ENCODE measurements around the gene CADPS. TPM values are rescaled to one million over a fixed set of nuclear protein-coding genes. Genes with fewer than 3 reads are reported as not detected.

CADPS gene
- total RNA-seq, 4 donors from 2014 or later = 1.0 to 8.1 (median 2.0) TPM

- H3K9me3 ChIP-seq = no peaks in the 10 kb centered on the region
- 73% methylated on average over 7 of the region's 10 CpGs for whole genome bisulfite sequencing
- no peak overlapping the region for H3K4me3 ChIP-seq
- DNase-seq (ENCODE audit: extremely low spot score) = no peak
- H3K27me3 ChIP-seq = no peaks in the 10 kb centered on the region
- no peak overlapping the region for H3K27ac ChIP-seq (replicated peaks in 1 of 4)
- intact Hi-C loops (cut with DNase I) = no loop called here
- no peaks in the 10 kb centered on the region for H3K36me3 ChIP-seq
- H3K4me1 ChIP-seq = peaks cover 0 to 7% (median 0%) of the 10 kb centered on the region in 4 donors
- TF ChIP-seq POLR2AphosphoS5 (IDR thresholded peaks at IDR 0.05) (no peak), CTCF (IDR thresholded peaks at IDR 0.05) (no peak), POLR2A (IDR thresholded peaks at IDR 0.05; ENCODE audit: low read depth) (no peak), EP300 (IDR thresholded peaks at IDR 0.05) (no peak)
Observed at GRCh38 chr3:62607287-62608029, 267.8 kb downstream of the CADPS start.

GRCh38 chr3:62605413-62606068, 269.7 kb downstream of the CADPS start:
- TF ChIP-seq POLR2AphosphoS5 (IDR thresholded peaks at IDR 0.05) = no peak
- TF ChIP-seq EP300 (IDR thresholded peaks at IDR 0.05) = no peak
- TF ChIP-seq CTCF (IDR thresholded peaks at IDR 0.05) = no peak
- no peak for TF ChIP-seq POLR2A (IDR thresholded peaks at IDR 0.05; ENCODE audit: low read depth)
- 64% methylated on average over 3 of the region's 3 CpGs for WGBS
- Histone ChIP-seq H3K27me3 (no peaks in the 10 kb centered on the region), H3K4me1 (peaks cover 0 to 7% (median 0%) of the 10 kb centered on the region in 4 donors), H3K27ac (replicated peaks in 1 of 4) (no peak overlapping the region), H3K36me3 (no peaks in the 10 kb centered on the region), H3K4me3 (no peak overlapping the region), H3K9me3 (no peaks in the 10 kb centered on the region)
- DNase-seq (ENCODE audit: extremely low spot score) = no peak
- intact Hi-C loops (cut with DNase I) = no loop called here

- DNase-seq (ENCODE audit: extremely low spot score) = no peak
- Histone ChIP-seq H3K27ac (replicated peaks in 1 of 4) (no peak overlapping the region), H3K36me3 (no peaks in the 10 kb centered on the region), H3K4me1 (peaks cover 0 to 7% (median 0%) of the 10 kb centered on the region in 4 donors), H3K4me3 (no peak overlapping the region), H3K27me3 (no peaks in the 10 kb centered on the region), H3K9me3 (no peaks in the 10 kb centered on the region)
- 74% methylated on average over 1 of the region's 1 CpG for WGBS
- no peak for TF ChIP-seq CTCF (IDR thresholded peaks at IDR 0.05)
- no peak for TF ChIP-seq POLR2A (IDR thresholded peaks at IDR 0.05; ENCODE audit: low read depth)
- TF ChIP-seq POLR2AphosphoS5 (IDR thresholded peaks at IDR 0.05) = no peak
- TF ChIP-seq EP300 (IDR thresholded peaks at IDR 0.05) = no peak
- intact Hi-C loops (cut with DNase I) = no loop called here
Observed at GRCh38 chr3:62604751-62605351, 270.4 kb downstream of the CADPS start.

- WGBS = 64% methylated on average over 2 of the region's 2 CpGs
- Histone ChIP-seq H3K9me3 (no peaks in the 10 kb centered on the region), H3K4me1 (peaks cover 0 to 7% (median 0%) of the 10 kb centered on the region in 4 donors), H3K27ac (replicated peaks in 1 of 4) (no peak overlapping the region), H3K27me3 (no peaks in the 10 kb centered on the region), H3K36me3 (no peaks in the 10 kb centered on the region), H3K4me3 (no peak overlapping the region)
- intact Hi-C loops (cut with DNase I) = no loop called here
- TF ChIP-seq POLR2A (IDR thresholded peaks at IDR 0.05; ENCODE audit: low read depth) (no peak), EP300 (IDR thresholded peaks at IDR 0.05) (no peak)
- DNase-seq (ENCODE audit: extremely low spot score) = no peak
Observed at GRCh38 chr3:62604298-62604697, 270.9 kb downstream of the CADPS start.

GRCh38 chr3:62602987-62603386, 272.2 kb downstream of the CADPS start:
- no peaks in the 10 kb centered on the region for H3K36me3 ChIP-seq
- H3K27ac ChIP-seq (replicated peaks in 1 of 4) = no peak overlapping the region
- H3K27me3 ChIP-seq = no peaks in the 10 kb centered on the region
- TF ChIP-seq POLR2A (IDR thresholded peaks at IDR 0.05; ENCODE audit: low read depth) = no peak
- no peak for TF ChIP-seq CTCF (IDR thresholded peaks at IDR 0.05)
- TF ChIP-seq EP300 (IDR thresholded peaks at IDR 0.05) = no peak
- TF ChIP-seq POLR2AphosphoS5 (IDR thresholded peaks at IDR 0.05) = no peak
- DNase-seq (ENCODE audit: extremely low spot score) = no peak
- 67% methylated on average over 3 of the region's 3 CpGs for WGBS
- intact Hi-C loops (cut with DNase I) = no loop called here
- no peak overlapping the region for H3K4me3 ChIP-seq
- H3K4me1 ChIP-seq = peaks cover 0 to 7% (median 0%) of the 10 kb centered on the region in 4 donors
- H3K9me3 ChIP-seq = no peaks in the 10 kb centered on the region
